BLaER1 (cell line): Measurements from ENCODE around the gene CSF1R.
A peak's percentile ranks its signal among the peaks of the same experiment; 100 is the strongest.
"Not testable (repeated sequence)": the region's sequence is repeated elsewhere in the genome, so short reads cannot be mapped to it uniquely, and the experiment has no call there.

Experiments
- H3K27ac ChIP-seq: shearing (Covaris generic); formaldehyde crosslinking; 2 replicates; pipeline ENCODE4 v1.8.1; 2022
- H3K27me3 ChIP-seq: shearing (Covaris generic); formaldehyde crosslinking; 2 replicates; pipeline ENCODE4 v1.8.1; 2022
- H3K36me3 ChIP-seq: shearing (Covaris generic); formaldehyde crosslinking; 2 replicates; pipeline ENCODE4 v1.8.1; 2022
- H3K4me1 ChIP-seq: shearing (Covaris generic); formaldehyde crosslinking; 2 replicates; pipeline ENCODE4 v1.8.1; 2022
- H3K4me2 ChIP-seq: shearing (Covaris generic); formaldehyde crosslinking; 2 replicates; pipeline ENCODE4 v1.8.1; 2022
- H3K4me3 ChIP-seq: shearing (Covaris generic); formaldehyde crosslinking; 2 replicates; pipeline ENCODE4 v1.8.1; 2022
- H3K9ac ChIP-seq: shearing (Covaris generic); formaldehyde crosslinking; 2 replicates; pipeline ENCODE4 v1.8.1; 2022
- H3K9me3 ChIP-seq: shearing (Covaris generic); formaldehyde crosslinking; 2 replicates; pipeline ENCODE4 v1.8.1; 2022
- H4K20me1 ChIP-seq: shearing (Covaris generic); formaldehyde crosslinking; 2 replicates; pipeline ENCODE4 v1.8.1; 2022
- Cebpa-rat ChIP-seq: shearing (Covaris generic); IDR thresholded peaks from 2 replicates; pipeline ENCODE4 v1.8.1; 2022

Gene CSF1R

DNA sequence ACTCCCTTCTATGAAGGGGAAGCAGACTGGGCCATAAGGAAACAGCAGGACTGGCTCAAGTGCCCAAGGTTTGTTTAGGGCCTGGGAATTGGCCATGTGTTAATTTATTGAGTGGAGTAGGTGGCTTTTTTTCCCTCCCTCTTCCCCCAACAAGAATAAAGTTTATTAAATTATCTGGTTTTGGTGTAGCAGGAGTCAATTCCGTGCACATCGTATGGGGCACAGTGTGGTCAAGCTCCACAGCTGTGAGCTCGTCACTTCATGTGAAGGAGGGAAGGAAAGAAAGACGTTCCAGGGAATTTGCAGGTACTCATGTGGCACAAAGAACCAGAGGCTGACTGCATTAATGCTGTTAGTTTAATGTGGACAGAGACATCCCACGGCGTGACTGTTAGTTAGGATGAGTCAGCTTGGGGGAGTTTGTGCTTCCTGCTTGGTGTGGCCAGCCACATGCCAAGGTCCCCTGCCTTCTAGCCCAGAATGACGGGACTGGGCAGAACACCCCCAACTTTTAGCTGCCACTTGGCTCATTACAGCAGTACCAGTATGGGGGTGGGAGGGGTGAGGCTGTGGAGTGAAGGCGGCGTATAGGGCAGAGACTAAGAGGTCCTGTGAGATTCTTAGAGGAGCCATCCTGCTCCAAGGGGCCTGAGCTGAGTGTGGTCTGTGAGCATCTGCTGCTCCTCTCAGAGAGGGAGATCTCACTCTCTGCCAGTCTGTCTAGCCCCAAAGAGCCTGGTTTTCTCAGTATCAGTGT, 33.2 kb downstream of the CSF1R start:
- TF ChIP-seq Cebpa-rat, result no peak
- no peaks in the 10 kb centered on the region for H3K9me3 ChIP-seq
- no peak overlapping the region for H3K4me3 ChIP-seq
- H3K4me1 ChIP-seq, result peaks cover 9% of the 10 kb centered on the region
- peak overlapping the region; percentile 41; the same call in 1 of the 2 replicates for H3K9ac ChIP-seq
- H3K27me3 ChIP-seq, result no peaks in the 10 kb centered on the region; the same call in 1 of the 2 replicates
- H3K27ac ChIP-seq, result peak overlapping the region; percentile 44
- 0 out of 2 replicates have a peak, but pooled peaks cover 4% of the 10 kb centered on the region for H4K20me1 ChIP-seq
- no peak overlapping the region for H3K4me2 ChIP-seq
- H3K36me3 ChIP-seq, result peaks cover 100% of the 10 kb centered on the region

DNA sequence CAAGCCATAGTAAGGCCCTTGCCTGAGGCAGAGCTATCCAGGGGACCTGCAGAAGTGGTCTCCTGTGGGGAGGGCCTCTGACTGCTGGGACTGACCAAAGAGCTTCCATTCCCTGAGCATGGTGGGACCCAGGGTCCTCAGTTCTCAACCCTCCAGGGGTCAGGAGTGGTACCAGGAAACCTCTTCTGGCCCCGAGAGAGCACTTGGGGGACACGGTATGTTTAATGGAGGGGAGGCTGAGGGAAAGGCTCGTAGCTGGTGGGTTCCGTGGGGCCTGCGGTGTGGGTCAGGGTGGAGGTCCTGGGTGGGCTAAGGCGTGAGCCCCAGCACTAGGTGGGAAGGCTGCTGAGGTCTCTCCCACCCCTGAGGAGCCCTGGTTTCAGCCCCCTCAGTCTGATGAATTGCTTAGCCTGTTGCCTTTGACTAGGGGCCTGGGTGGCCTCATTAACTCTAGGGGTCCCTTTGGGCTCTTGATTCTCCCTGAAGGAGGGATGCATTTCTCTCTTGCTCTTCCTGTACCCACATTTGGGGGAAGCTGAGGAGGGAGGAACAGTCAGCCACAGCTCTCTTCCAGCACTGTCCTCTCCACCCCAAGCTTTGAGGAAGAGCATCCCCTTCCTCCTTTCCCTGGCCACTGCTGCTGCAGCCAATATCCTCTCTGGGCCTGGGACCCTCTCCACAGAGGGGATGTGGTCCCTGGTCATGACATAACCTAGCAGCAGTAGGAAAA, 34.0 kb downstream of the CSF1R start:
- H3K4me2 ChIP-seq, result no peak overlapping the region
- H4K20me1 ChIP-seq, result 0 out of 2 replicates have a peak, but pooled peaks cover 4% of the 10 kb centered on the region
- peak overlapping the region; percentile 19; the same call in 1 of the 2 replicates for H3K27ac ChIP-seq
- H3K27me3 ChIP-seq, result no peaks in the 10 kb centered on the region; the same call in 1 of the 2 replicates
- H3K4me3 ChIP-seq, result no peak overlapping the region
- no peaks in the 10 kb centered on the region for H3K9me3 ChIP-seq
- H3K36me3 ChIP-seq, result peaks cover 100% of the 10 kb centered on the region
- no peak for TF ChIP-seq Cebpa-rat
- H3K9ac ChIP-seq, result no peak overlapping the region
- peaks cover 9% of the 10 kb centered on the region for H3K4me1 ChIP-seq

DNA sequence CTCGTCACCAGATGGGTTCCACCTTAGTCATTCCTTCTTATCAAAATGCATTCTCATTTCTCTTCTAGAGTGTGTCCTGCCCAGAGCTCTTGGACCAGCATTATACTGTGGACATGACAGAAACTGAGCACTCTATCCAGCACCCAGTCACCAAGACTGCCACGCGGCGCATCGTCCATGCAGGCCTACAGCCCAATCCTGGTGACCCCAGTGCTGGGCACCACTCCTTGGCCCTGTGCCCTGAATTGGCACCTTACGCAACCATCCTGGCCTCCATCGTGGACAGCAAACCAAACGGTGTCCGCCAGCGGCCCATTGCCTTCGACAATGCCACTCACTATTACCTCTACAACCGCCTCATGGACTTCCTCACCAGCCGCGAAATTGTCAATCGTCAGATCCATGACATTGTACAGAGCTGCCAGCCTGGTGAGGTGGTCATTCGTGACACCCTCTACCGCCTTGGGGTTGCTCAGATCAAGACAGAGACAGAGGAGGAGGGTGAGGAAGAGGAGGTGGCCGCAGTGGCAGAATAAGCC, 34.6 kb downstream of the CSF1R start:
- Histone ChIP-seq H3K36me3 (peaks cover 100% of the 10 kb centered on the region), H4K20me1 (0 out of 2 replicates have a peak, but pooled peaks cover 4% of the 10 kb centered on the region), H3K4me1 (peaks cover 9% of the 10 kb centered on the region), H3K27me3 (no peaks in the 10 kb centered on the region; the same call in 1 of the 2 replicates), H3K27ac (peak overlapping the region; percentile 19; the same call in 1 of the 2 replicates), H3K9ac (no peak overlapping the region), H3K4me2 (no peak overlapping the region), H3K4me3 (no peak overlapping the region), H3K9me3 (no peaks in the 10 kb centered on the region)
- TF ChIP-seq Cebpa-rat, result no peak

DNA sequence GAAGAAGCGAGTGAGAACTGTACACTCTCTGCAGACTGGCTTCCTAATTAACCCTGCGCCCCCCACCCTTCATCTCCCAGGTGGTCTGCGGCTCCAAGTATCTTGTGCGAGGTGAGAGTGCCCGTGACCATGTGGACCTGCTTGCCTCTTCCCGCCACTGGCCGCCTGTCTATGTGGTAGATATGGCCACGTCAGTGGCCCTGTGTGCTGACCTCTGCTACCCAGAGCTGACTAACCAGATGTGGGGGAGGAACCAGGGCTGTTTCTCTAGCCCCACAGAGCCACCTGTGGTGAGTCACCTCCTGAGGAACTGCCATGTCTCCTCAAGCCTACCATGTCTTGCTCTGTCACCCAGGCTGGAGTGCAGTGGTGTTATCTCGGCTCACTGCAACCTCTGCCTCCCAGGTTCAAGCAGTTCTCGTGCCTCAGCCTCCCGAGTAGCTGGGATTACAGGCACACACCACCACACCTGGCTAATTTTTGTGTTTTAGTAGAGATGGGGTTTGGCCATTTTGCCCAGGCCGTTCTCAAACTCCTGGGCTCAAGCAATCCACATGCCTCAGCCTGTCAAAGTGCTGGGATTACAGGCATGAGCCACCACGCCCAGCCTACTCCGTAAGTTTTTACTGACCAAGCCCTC, 36.1 kb downstream of the CSF1R start:
- Histone ChIP-seq H3K27ac (0 out of 2 replicates have a peak overlapping the region, but pooled peaks have one; percentile 4), H3K36me3 (peaks cover 99% of the 10 kb centered on the region)
- not testable (repeated sequence) for H3K27me3 ChIP-seq, H3K4me2 ChIP-seq, H3K9me3 ChIP-seq, H3K4me3 ChIP-seq, H3K4me1 ChIP-seq, H3K9ac ChIP-seq, H4K20me1 ChIP-seq

DNA sequence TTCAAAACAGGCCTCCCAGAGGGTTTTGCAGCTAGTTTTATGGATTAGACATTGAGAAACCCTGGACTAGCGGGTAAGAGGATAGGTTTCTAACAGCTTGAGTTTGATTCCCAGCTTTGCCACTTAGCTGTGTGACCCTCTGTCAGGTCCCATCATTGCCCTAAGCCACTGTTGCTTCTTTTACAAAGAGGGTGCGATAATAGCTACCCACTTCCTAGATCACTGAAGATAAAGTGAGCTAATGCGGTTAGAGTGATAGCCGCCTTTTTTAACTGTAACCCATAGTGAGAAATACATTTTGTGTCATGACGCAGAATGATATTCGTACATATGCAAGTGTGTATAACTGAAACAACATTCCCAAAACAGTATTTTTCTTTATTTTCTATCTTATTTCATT, 40.3 kb downstream of the CSF1R start:
- Histone ChIP-seq H3K9me3 (no peaks in the 10 kb centered on the region), H4K20me1 (0 out of 2 replicates have a peak, but pooled peaks cover 4% of the 10 kb centered on the region), H3K4me1 (peaks cover 20% of the 10 kb centered on the region), H3K4me3 (no peak overlapping the region), H3K4me2 (no peak overlapping the region), H3K36me3 (peaks cover 99% of the 10 kb centered on the region), H3K27me3 (no peaks in the 10 kb centered on the region; the same call in 1 of the 2 replicates), H3K9ac (no peak overlapping the region), H3K27ac (no peak overlapping the region)
- TF ChIP-seq Cebpa-rat, result no peak

DNA sequence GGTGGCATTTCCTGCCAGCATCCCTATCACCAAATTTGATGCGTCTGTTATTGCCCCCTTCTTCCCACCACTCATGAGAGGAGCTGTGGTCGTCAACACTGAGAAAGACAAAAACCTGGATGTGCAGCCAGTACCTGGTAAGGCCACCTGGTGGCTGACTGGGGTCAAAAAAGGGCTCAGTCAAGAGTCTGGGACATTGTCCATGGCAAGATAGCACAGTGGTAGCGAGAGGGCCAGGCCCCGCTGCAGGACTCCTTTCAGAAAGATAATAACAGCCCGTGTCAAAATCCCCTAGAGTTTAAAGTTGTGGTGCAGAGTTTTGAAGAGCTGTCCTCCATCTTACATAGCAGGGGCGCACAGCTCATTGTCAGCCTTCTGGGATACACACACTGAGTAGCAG, 40.8 kb downstream of the CSF1R start:
- peaks cover 16% of the 10 kb centered on the region for H3K4me1 ChIP-seq
- H3K9ac ChIP-seq, result no peak overlapping the region
- no peak overlapping the region for H3K27ac ChIP-seq
- no peak overlapping the region for H3K4me2 ChIP-seq
- no peaks in the 10 kb centered on the region; the same call in 1 of the 2 replicates for H3K27me3 ChIP-seq
- no peak overlapping the region for H3K4me3 ChIP-seq
- TF ChIP-seq Cebpa-rat, result no peak
- no peaks in the 10 kb centered on the region for H3K9me3 ChIP-seq
- peaks cover 99% of the 10 kb centered on the region for H3K36me3 ChIP-seq
- H4K20me1 ChIP-seq, result 0 out of 2 replicates have a peak, but pooled peaks cover 4% of the 10 kb centered on the region

DNA sequence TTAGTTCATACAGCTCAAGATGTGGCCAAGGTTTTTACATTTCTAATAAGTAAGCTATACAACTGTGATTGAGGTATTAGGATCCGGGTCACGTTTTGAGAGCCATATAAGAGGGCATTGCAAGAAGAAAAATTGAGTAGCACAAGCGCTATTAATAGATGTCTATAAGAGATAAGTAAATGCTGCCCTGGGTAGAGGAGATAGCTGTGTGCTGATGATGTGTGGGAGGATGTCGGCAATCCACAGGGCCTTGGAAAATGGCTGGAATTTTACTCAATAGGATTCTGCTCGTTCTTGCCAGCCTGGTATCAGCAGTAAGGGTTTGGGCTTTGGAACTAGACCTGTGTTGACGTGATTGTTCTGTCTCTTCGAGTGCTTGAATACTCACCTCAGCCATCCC, 41.6 kb downstream of the CSF1R start:
- Histone ChIP-seq H3K9me3 (no peaks in the 10 kb centered on the region), H3K27ac (no peak overlapping the region), H3K27me3 (no peaks in the 10 kb centered on the region), H3K4me2 (no peak overlapping the region), H3K36me3 (peaks cover 98% of the 10 kb centered on the region), H3K4me1 (peaks cover 16% of the 10 kb centered on the region), H4K20me1 (no peaks in the 10 kb centered on the region), H3K4me3 (no peak overlapping the region), H3K9ac (no peak overlapping the region)
- no peak for TF ChIP-seq Cebpa-rat

DNA sequence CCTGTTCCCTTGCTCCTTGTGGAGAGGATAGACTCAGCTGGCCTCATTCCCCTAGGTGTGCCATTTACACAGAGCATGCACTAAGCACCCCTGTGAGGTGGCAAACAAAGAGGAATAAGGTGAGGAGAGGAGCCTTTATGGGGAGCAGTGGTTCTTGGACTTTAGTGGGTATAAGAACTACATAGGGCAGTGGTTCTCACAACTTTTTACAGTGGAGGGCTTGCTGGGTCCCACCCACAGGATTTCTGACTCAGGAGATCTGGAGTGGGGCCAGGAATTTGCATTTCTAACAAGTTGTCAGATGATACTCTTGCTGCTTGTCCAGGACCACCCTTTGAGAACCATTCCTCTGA, 42.0 kb downstream of the CSF1R start:
- peaks cover 16% of the 10 kb centered on the region for H3K4me1 ChIP-seq
- H3K9me3 ChIP-seq, result no peaks in the 10 kb centered on the region
- TF ChIP-seq Cebpa-rat, result no peak
- H3K9ac ChIP-seq, result no peak overlapping the region
- H4K20me1 ChIP-seq, result no peaks in the 10 kb centered on the region
- H3K27ac ChIP-seq, result peak overlapping the region; percentile 2; the same call in 1 of the 2 replicates
- H3K4me3 ChIP-seq, result no peak overlapping the region
- H3K36me3 ChIP-seq, result peaks cover 97% of the 10 kb centered on the region
- H3K27me3 ChIP-seq, result no peaks in the 10 kb centered on the region
- peak overlapping the region; percentile 31 for H3K4me2 ChIP-seq

DNA sequence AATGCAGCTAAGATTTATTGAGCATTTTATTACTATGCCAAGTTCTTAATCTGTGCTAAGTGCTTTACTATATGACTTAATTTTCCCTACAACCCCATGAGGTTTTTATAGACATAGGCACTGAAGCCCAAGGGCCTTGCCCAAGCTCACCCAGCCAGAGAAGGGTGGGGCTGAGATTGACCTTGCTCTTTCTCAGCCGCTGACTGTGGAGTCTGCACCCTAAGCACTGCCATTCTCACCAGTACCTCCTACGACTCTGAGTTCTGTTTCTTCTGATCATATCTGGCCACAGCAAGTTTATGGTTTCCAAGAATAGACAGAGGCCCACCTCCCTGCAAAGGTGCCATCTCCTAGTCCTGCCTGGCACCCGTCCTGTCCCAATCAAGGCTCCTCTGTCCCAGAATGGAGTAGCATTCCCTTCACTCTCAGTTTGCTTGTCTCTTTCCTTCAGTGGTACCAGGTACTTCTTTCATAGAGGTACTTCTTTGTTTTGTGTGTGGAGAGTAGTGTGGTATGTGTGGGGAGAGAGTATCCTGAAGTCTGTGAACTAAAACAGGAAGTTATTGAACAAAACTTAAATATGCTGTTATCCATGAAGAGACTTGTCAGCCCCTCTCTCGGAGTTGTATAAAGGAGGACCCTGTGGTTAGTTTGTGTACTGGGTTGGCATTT, 42.6 kb downstream of the CSF1R start:
- Histone ChIP-seq H3K27ac (peak overlapping the region; percentile 2; the same call in 1 of the 2 replicates), H3K36me3 (peaks cover 96% of the 10 kb centered on the region), H4K20me1 (no peaks in the 10 kb centered on the region), H3K27me3 (no peaks in the 10 kb centered on the region), H3K4me1 (peaks cover 17% of the 10 kb centered on the region), H3K9me3 (no peaks in the 10 kb centered on the region), H3K9ac (no peak overlapping the region; the same call in 1 of the 2 replicates), H3K4me3 (no peak overlapping the region), H3K4me2 (peak overlapping the region; percentile 31)
- TF ChIP-seq Cebpa-rat, result no peak
